MCF 10A (cell line): ENCODE data around the gene NOP14. TPM values are rescaled to one million over a fixed set of nuclear protein-coding genes. Genes with fewer than 3 reads are reported as not detected.
A peak's percentile ranks its signal among the peaks of the same experiment; 100 is the strongest.

Experiments used
- BruUV-seq: library from RNA; stranded (reverse); fragments of 400-500 nt; replicated peaks from 2 replicates; lab custom pipeline; 2021; lab: Mats Ljungman, UMichigan
- CTCF ChIA-PET: fragments of 300-600 bp; sonication (Branson Sonifier 250); formaldehyde crosslinking; extraction: SDS; loops from one replicate; lab custom pipeline; 2021; ENCODE audit warnings: antibody characterized with exemption, inconsistent platforms; lab: Yijun Ruan, JAX
- POLR2A ChIA-PET: fragments of 300-600, 350-650 bp; sonication (Branson Sonifier 250); formaldehyde crosslinking; extraction: SDS; loops from one replicate; lab custom pipeline; 2020; ENCODE audit warnings: antibody characterized with exemption, inconsistent platforms; lab: Yijun Ruan, JAX
- DNase-seq: peaks from one replicate; pipeline ENCODE4 v3.0.0-alpha.2; 2018; ENCODE audit not compliant: unreplicated experiment
- H3K27ac Mint-ChIP-seq: one replicate; pipeline ENCODE4 v1.8.0; 2022; ENCODE audit warnings: mild to moderate bottlenecking, low read depth, mixed read lengths; ENCODE audit not compliant: unreplicated experiment
- H3K27me3 Mint-ChIP-seq: one replicate; pipeline ENCODE4 v1.8.0; 2022; ENCODE audit warnings: mixed read lengths; ENCODE audit not compliant: insufficient read depth, unreplicated experiment
- H3K36me3 Mint-ChIP-seq: one replicate; pipeline ENCODE4 v1.8.0; 2022; ENCODE audit warnings: mild to moderate bottlenecking, moderate library complexity, mixed read lengths; ENCODE audit not compliant: insufficient read depth, unreplicated experiment
- H3K4me1 Mint-ChIP-seq: one replicate; pipeline ENCODE4 v1.8.0; 2022; ENCODE audit warnings: mixed read lengths; ENCODE audit not compliant: insufficient read depth, unreplicated experiment
- H3K4me3 Mint-ChIP-seq: one replicate; pipeline ENCODE4 v1.8.0; 2022; ENCODE audit warnings: mild to moderate bottlenecking, moderate library complexity, mixed read lengths; ENCODE audit not compliant: unreplicated experiment
- H3K9me3 Mint-ChIP-seq: one replicate; pipeline ENCODE4 v1.8.0; 2022; ENCODE audit warnings: mixed read lengths; ENCODE audit not compliant: unreplicated experiment
- CTCF ChIP-seq: fragments of 200-600 bp; IDR thresholded peaks from one replicate; pipeline ENCODE4 v1.8.0; 2022; ENCODE audit warnings: antibody characterized with exemption, mild to moderate bottlenecking; ENCODE audit not compliant: unreplicated experiment
- intact Hi-C: fragments of 100-400 bp; cut with micrococcal nuclease; formaldehyde crosslinking; loops from 2 replicates; pipeline ENCODE4 v1.14.1; 2022
- total RNA-seq: library from RNA; stranded (reverse); gene quantifications from 2 replicates; pipeline ENCODE4 v1.2.3, GENCODE V29; 2022

NOP14 gene
- total RNA-seq, 1 experiment from 2014 or later = 65.6 TPM

- Mint-ChIP-seq H3K27ac (no peak overlapping the region), H3K27me3 (no peaks in the 10 kb centered on the region), H3K36me3 (peaks cover 14% of the 10 kb centered on the region), H3K9me3 (no peaks in the 10 kb centered on the region), H3K4me1 (peaks cover 7% of the 10 kb centered on the region), H3K4me3 (no peak overlapping the region)
- intact Hi-C loops = no loop called here
- ChIA-PET POLR2A (no interaction called here), CTCF (interaction anchor here (0.6 to 2.7 kb wide), 4 partner anchors 9 to 114 kb away, joined by 3 to 15 read pairs (median 4); no protein-coding TSS in a partner anchor)
- BruUV-seq = no TSS peak
- no peak for TF ChIP-seq CTCF
- DNase-seq = no peak
Measured at GRCh38 chr4:2968381-2968780, 5.2 kb upstream of the NOP14 start.

GRCh38 chr4:2965262-2965661, 2.1 kb upstream of the NOP14 start:
- peak overlapping the region; percentile 42 for H3K27ac Mint-ChIP-seq
- no peaks in the 10 kb centered on the region for H3K27me3 Mint-ChIP-seq
- H3K4me3 Mint-ChIP-seq = peak overlapping the region; percentile 88
- H3K4me1 Mint-ChIP-seq = peaks cover 16% of the 10 kb centered on the region
- no TSS peak for BruUV-seq
- TF ChIP-seq CTCF = no peak
- no peaks in the 10 kb centered on the region for H3K9me3 Mint-ChIP-seq
- peaks cover 23% of the 10 kb centered on the region for H3K36me3 Mint-ChIP-seq
- DNase-seq = no peak
- CTCF ChIA-PET = interaction anchor here (0.5 to 4.4 kb wide), 8 partner anchors 10 to 142 kb away, joined by 3 to 25 read pairs (median 3); no protein-coding TSS in a partner anchor
- POLR2A ChIA-PET = interaction anchor here (0.6 to 5.5 kb wide), 5 partner anchors 10 to 121 kb away, joined by 4 to 120 read pairs (median 48); no protein-coding TSS in a partner anchor
- intact Hi-C loops = no loop called here

DNA sequence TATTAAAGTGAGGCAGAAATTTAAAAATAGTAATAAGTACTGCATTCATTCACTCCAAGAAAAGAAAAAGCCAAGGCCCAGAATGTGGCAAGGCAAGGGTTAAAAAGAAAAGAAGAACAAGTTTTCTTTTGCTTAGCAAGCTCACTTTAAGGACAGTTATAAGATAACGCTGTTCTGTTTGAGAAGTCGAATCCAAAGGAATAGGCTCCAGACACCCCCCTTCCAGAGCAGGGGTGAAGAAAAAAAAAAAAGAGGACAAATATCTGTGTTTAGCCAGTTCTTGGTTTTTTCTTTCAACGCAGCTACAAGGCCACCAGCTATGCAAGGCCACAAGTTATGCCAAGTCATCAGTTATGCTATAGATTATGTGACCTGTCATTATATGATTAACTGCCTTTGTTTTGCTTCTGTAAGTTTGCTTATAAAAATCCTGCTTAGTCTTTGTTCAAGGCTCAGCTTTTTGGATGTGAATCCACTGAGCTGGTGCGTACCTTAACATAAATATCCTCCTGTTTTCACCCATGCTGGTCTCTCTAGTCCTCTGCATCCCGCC, 1.6 kb upstream of the NOP14 start:
- Mint-ChIP-seq H3K27ac (peak overlapping the region; percentile 42), H3K36me3 (peaks cover 28% of the 10 kb centered on the region), H3K9me3 (no peaks in the 10 kb centered on the region), H3K4me3 (peak overlapping the region; percentile 88), H3K4me1 (peaks cover 16% of the 10 kb centered on the region), H3K27me3 (no peaks in the 10 kb centered on the region)
- intact Hi-C loops = no loop called here
- DNase-seq = no peak
- CTCF ChIA-PET = interaction anchor here (0.5 to 4.4 kb wide), 7 partner anchors 11 to 142 kb away, joined by 3 to 25 read pairs (median 3); no protein-coding TSS in a partner anchor
- no peak for TF ChIP-seq CTCF
- POLR2A ChIA-PET = interaction anchor here (1.4 to 5.5 kb wide), 6 partner anchors 11 to 110 kb away, joined by 4 to 120 read pairs (median 35); partner anchors contain the start of genes HTT and HTT-AS
- BruUV-seq = no TSS peak

DNA sequence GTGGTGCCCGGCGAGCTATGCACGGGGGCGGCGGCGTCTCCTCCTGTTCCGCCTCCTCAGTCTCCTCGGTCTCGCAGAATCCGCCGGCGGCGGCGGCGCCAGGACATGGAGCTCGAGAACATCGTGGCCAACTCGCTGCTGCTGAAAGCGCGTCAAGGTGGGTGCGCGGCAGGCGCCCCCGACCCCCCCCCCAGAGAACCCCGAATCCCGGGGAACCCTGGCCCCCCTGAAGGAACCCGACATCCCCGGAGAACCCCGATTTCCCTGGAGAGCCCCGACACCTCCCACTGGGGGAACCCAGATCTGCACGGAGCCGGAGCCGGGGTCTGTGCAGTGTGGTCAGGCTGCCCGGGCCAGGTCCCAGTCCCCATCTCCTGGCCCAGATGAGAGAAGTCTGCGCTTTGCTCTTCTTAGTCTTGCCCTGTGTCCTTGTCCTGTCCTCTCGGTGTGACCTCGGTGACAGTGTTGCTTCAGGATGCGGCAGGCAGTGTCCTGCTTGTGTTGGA, 813 bp upstream of the NOP14 start:
- DNase-seq = no peak
- ChIA-PET CTCF (interaction anchor here (0.6 to 4.4 kb wide), 9 partner anchors 14 to 199 kb away, joined by 3 to 25 read pairs (median 5); no protein-coding TSS in a partner anchor), POLR2A (interaction anchor here (0.6 to 5.5 kb wide), 24 partner anchors 11 to 327 kb away, joined by 3 to 120 read pairs (median 3); partner anchors contain the start of genes HTT and HTT-AS)
- Mint-ChIP-seq H3K27ac (peak overlapping the region; percentile 42), H3K4me3 (peak overlapping the region; percentile 88), H3K36me3 (peaks cover 34% of the 10 kb centered on the region), H3K27me3 (no peaks in the 10 kb centered on the region), H3K9me3 (no peaks in the 10 kb centered on the region), H3K4me1 (peaks cover 16% of the 10 kb centered on the region)
- no peak for TF ChIP-seq CTCF
- no TSS peak for BruUV-seq
- intact Hi-C loops = loop anchor here (1.0 to 2.0 kb wide), 2 partner anchors 27 to 73 kb away; no protein-coding TSS in a partner anchor
